Measurements from ENCODE around the gene H19. TPM values are rescaled to one million over a fixed set of nuclear protein-coding genes. Genes with fewer than 3 reads are reported as not detected.

Gene H19
- total and polyA plus RNA-seq, 2 of the 8 experiments (the other 6 are each of a cell fraction or from before 2014, with no cell fraction given), result 5.2 to 10.0 TPM

DNA sequence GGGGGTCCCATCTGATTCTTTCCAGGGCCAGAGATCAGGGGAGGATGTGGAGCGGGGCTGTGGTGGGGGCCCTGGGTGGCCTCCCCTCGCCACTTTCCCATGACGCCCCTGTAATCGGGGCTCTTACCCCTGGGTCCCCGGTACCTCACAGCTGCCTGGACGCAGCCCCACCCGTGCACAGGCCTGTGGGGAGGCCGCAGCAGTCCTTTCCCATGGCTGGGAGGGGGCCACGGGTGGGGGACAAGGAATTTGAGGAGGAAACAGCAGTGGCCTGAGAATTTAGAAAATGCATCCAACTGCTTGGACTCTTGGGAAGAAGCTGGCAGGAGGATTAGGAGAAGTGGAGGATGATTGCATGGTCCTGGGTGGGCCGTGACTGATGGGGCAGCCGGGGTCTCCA lies 18.0 kb downstream of the H19 start:
- Histone ChIP-seq H2AK5ac (ENCODE audit: low read depth, low read length) (no peak overlapping the region), H3K18ac (ENCODE audit: extremely low read depth, low read length) (no peak overlapping the region), H2BK5ac (ENCODE audit: low read depth, low read length) (no peak overlapping the region), H4K8ac (ENCODE audit: extremely low read depth, insufficient read depth, low read length) (no peak overlapping the region), H3K4me3 (ENCODE audit: extremely low read depth in 1 of 4, insufficient read depth in 2 of 4, low read depth in 3 of 4, low read length in 4 of 4) (no peak overlapping the region), H4K91ac (replicated peaks; ENCODE audit: insufficient read length, low read length) (no peak overlapping the region), H4K5ac (ENCODE audit: insufficient read length, low read depth, low read length) (no peak overlapping the region), H3K79me1 (ENCODE audit: low read depth, low read length) (no peaks in the 10 kb centered on the region), H3K9ac (replicated peaks in 1 of 4; ENCODE audit: extremely low read depth in 1 of 4, low read depth in 3 of 4, low read length in 3 of 4) (no peak overlapping the region), H2AFZ (ENCODE audit: low read length) (no peak overlapping the region), H3K14ac (ENCODE audit: insufficient read length) (no peak overlapping the region), H3K27me3 (replicated peaks in 1 of 4; ENCODE audit: control insufficient read depth in 3 of 4, extremely low read depth in 1 of 4, insufficient read depth in 3 of 4, low read length in 3 of 4) (no peaks in the 10 kb centered on the region), H4K20me1 (replicated peaks in 1 of 2; ENCODE audit: control insufficient read depth in 1 of 2, insufficient read depth in 2 of 2, low read length in 2 of 2) (no peaks in the 10 kb centered on the region), H2BK12ac (ENCODE audit: low read depth, low read length) (no peak overlapping the region), H3K23me2 (ENCODE audit: low read depth, low read length) (no peaks in the 10 kb centered on the region), H3K23ac (ENCODE audit: insufficient read length) (no peak overlapping the region), H3K9me3 (ENCODE audit: insufficient read depth in 2 of 2, low read depth in 1 of 2, low read length in 1 of 2) (no peaks in the 10 kb centered on the region), H3K56ac (replicated peaks; ENCODE audit: insufficient read length, low read depth, low read length) (no peak overlapping the region), H3K36me3 (ENCODE audit: control insufficient read depth in 2 of 4, insufficient read depth in 4 of 4, low read length in 3 of 4) (no peaks in the 10 kb centered on the region), H3K4ac (replicated peaks; ENCODE audit: insufficient read length, low read depth, low read length) (no peak overlapping the region), H3K4me2 (ENCODE audit: insufficient read depth in 1 of 2, low read depth in 2 of 2, low read length in 2 of 2) (no peak overlapping the region), H3K4me1 (replicated peaks in 1 of 4; ENCODE audit: control insufficient read depth in 3 of 4, insufficient read depth in 4 of 4, low read length in 3 of 4) (no peaks in the 10 kb centered on the region), H3K27ac (ENCODE audit: low read depth, low read length) (no peak overlapping the region), H2BK120ac (replicated peaks; ENCODE audit: low read depth, low read length) (no peak overlapping the region), H2BK20ac (ENCODE audit: low read length) (no peak overlapping the region), H2BK15ac (ENCODE audit: low read length) (no peak overlapping the region), H3K79me2 (ENCODE audit: control insufficient read depth in 1 of 2, insufficient read depth in 2 of 2, low read length in 2 of 2) (no peaks in the 10 kb centered on the region)
- TF ChIP-seq JUND (IDR thresholded peaks at IDR 0.05; ENCODE audit: low read length) (no peak), MAFK (IDR thresholded peaks at IDR 0.05; ENCODE audit: low read depth, low read length) (no peak), CBX8 (IDR thresholded peaks at IDR 0.05; ENCODE audit: borderline replicate concordance, low read depth, low read length) (no peak), SP4 (IDR thresholded peaks at IDR 0.05; ENCODE audit: low read length) (no peak), POLR2A (IDR thresholded peaks at IDR 0.05; ENCODE audit: control extremely low read depth in 1 of 2, low read depth in 2 of 2, low read length in 2 of 2) (no peak), RNF2 (IDR thresholded peaks at IDR 0.05; ENCODE audit: borderline replicate concordance, low read depth, low read length, missing control alignments, poor library complexity, severe bottlenecking) (no peak), EZH2 (IDR thresholded peaks at IDR 0.05; ENCODE audit: low read depth, low read length, severe bottlenecking) (no peak)
- FAIRE-seq, result no peak
- DNase-seq (ENCODE audit: low read depth in 1 of 2, low spot score in 2 of 2), result no peak
- POLR2A ChIA-PET (ENCODE audit: partially characterized antibody), result interaction anchor here (1.0 to 1.5 kb wide), 3 partner anchors 9 to 28 kb away, joined by 3 read pairs; no protein-coding TSS in a partner anchor
- CTCF ChIA-PET (ENCODE audit: partially characterized antibody), result interaction anchor here (0.8 to 5.7 kb wide), 8 partner anchors 11 to 178 kb away, joined by 3 to 66 read pairs (median 4); no protein-coding TSS in a partner anchor
- WGBS, 2 experiments (ENCODE audit: extremely low coverage in 1 of 2, insufficient coverage in 1 of 2, insufficient read length in 1 of 2, insufficient replicate concordance in 2 of 2, low coverage in 1 of 2, low lambda C conversion rate in 2 of 2, missing lambda C conversion rate in 1 of 2), result 75% methylated on average over 4 of the region's 11 CpGs; no CpG with 5 or more reads in 1 of the 2 experiments
